Neuronal stem cell (in vitro differentiated cells): ENCODE data around the gene TEX28.
"Not testable (repeated sequence)": the region's sequence is repeated elsewhere in the genome, so short reads cannot be mapped to it uniquely, and the experiment has no call there.

Experiments used
- DNase-seq: peaks from one replicate; pipeline ENCODE4 v3.0.0-alpha.2; 2013; ENCODE audit warnings: low spot score
- H2AFZ ChIP-seq: one replicate; pipeline ENCODE4 v1.6.1; 2013; ENCODE audit warnings: mild to moderate bottlenecking, low read length, inconsistent platforms
- H2AK5ac ChIP-seq: 2 replicates; pipeline ENCODE4 v1.6.1; 2013; ENCODE audit warnings: low read depth, mild to moderate bottlenecking, inconsistent platforms, low read length, moderate library complexity, mixed read lengths
- H2BK120ac ChIP-seq: 2 replicates; pipeline ENCODE4 v1.6.1; 2013; ENCODE audit warnings: low read depth, mild to moderate bottlenecking, inconsistent platforms, low read length, moderate library complexity, mixed read lengths
- H2BK12ac ChIP-seq: one replicate; pipeline ENCODE4 v1.6.1; 2013; ENCODE audit warnings: low read length, inconsistent platforms
- H2BK15ac ChIP-seq: 2 replicates; pipeline ENCODE4 v1.6.1; 2013; ENCODE audit warnings: mild to moderate bottlenecking, low read length, inconsistent platforms, mixed read lengths
- H2BK5ac ChIP-seq: one replicate; pipeline ENCODE4 v1.6.1; 2013; ENCODE audit warnings: inconsistent platforms, mild to moderate bottlenecking, low read length, moderate library complexity
- H3K14ac ChIP-seq: one replicate; pipeline ENCODE4 v1.6.1; 2013; ENCODE audit warnings: low read length, inconsistent platforms
- H3K18ac ChIP-seq: 2 replicates; pipeline ENCODE4 v1.6.1; 2013; ENCODE audit warnings: low read length, inconsistent platforms
- H3K23ac ChIP-seq: 2 replicates; pipeline ENCODE4 v1.6.1; 2013; ENCODE audit warnings: low read depth, mild to moderate bottlenecking, mixed read lengths, low read length, inconsistent platforms; ENCODE audit not compliant: poor library complexity
- H3K27ac ChIP-seq: replicated peaks from 3 replicates; pipeline ENCODE4 v1.5.1; 2013; ENCODE audit warnings: low read length, inconsistent platforms
- H3K27me3 ChIP-seq, 3 experiments: 2 replicates each; pipeline ENCODE4 v1.6.1; 2013; ENCODE audit warnings: low read length in 3 of 3, mild to moderate bottlenecking in 2 of 3, inconsistent platforms in 1 of 3, low read depth in 1 of 3, mixed read lengths in 1 of 3, moderate library complexity in 1 of 3; ENCODE audit not compliant: control insufficient read depth in 3 of 3, insufficient read depth in 3 of 3
- H3K36me3 ChIP-seq, 2 donors: replicated peaks in 1 of 2; 2 replicates each; pipeline ENCODE4 v1.6.1; 2013; ENCODE audit warnings: low read length in 2 of 2; ENCODE audit not compliant: control insufficient read depth in 2 of 2, insufficient read depth in 2 of 2
- H3K4ac ChIP-seq: 2 replicates; pipeline ENCODE4 v1.6.1; 2013; ENCODE audit warnings: inconsistent platforms, mild to moderate bottlenecking, low read length, moderate library complexity
- H3K4me1 ChIP-seq, 2 donors: 1 replicate in 1 of 2; 2 replicates in 1 of 2; pipeline ENCODE4 v1.6.1; 2013; ENCODE audit warnings: low read length in 2 of 2, low read depth in 1 of 2; ENCODE audit not compliant: control insufficient read depth in 2 of 2, insufficient read depth in 1 of 2
- H3K4me2 ChIP-seq: one replicate; pipeline ENCODE4 v1.6.1; 2013; ENCODE audit warnings: mild to moderate bottlenecking, low read length, inconsistent platforms; ENCODE audit not compliant: insufficient read depth, poor library complexity, severe bottlenecking
- H3K4me3 ChIP-seq, 2 donors: 2 replicates each; pipeline ENCODE4 v1.5.1; 2013; ENCODE audit warnings: low read length in 2 of 2, mild to moderate bottlenecking in 2 of 2, inconsistent platforms in 1 of 2, moderate library complexity in 1 of 2
- H3K79me1 ChIP-seq: one replicate; pipeline ENCODE4 v1.6.1; 2013; ENCODE audit warnings: low read depth, mild to moderate bottlenecking, inconsistent platforms, low read length, moderate library complexity
- H3K9ac ChIP-seq: one replicate; pipeline ENCODE4 v1.6.1; 2013; ENCODE audit warnings: mild to moderate bottlenecking, low read depth, low read length, inconsistent platforms; ENCODE audit not compliant: poor library complexity
- H3K9me3 ChIP-seq, 2 donors: replicated peaks in 1 of 2; 2 replicates each; pipeline versions ENCODE3 to v1.6.1; 2013; ENCODE audit warnings: low read length in 2 of 2, mild to moderate bottlenecking in 2 of 2, inconsistent platforms in 1 of 2, low read depth in 1 of 2, mixed read lengths in 1 of 2, moderate library complexity in 1 of 2; ENCODE audit not compliant: control insufficient read depth in 2 of 2, insufficient read depth in 1 of 2
- H4K8ac ChIP-seq: one replicate; pipeline ENCODE4 v1.6.1; 2013; ENCODE audit warnings: low read depth, mild to moderate bottlenecking, inconsistent platforms, low read length, moderate library complexity
- H4K91ac ChIP-seq: one replicate; pipeline ENCODE4 v1.6.1; 2013; ENCODE audit warnings: low read length, low read depth, mild to moderate bottlenecking, inconsistent platforms; ENCODE audit not compliant: poor library complexity
- WGBS, 2 donors: extraction: QIAGEN DNeasy Blood & Tissue Kit; methylation state at CpG; one replicate each; pipeline ENCODE4 v1.1.7; 2013; ENCODE audit warnings: missing lambda C conversion rate in 2 of 2, mixed read lengths in 1 of 2; ENCODE audit not compliant: insufficient read length in 2 of 2, insufficient replicate concordance in 1 of 2; ENCODE audit errors: extremely low coverage in 2 of 2; 5-methylcytosine and 5-hydroxymethylcytosine counted together

The TEX28 gene

DNA sequence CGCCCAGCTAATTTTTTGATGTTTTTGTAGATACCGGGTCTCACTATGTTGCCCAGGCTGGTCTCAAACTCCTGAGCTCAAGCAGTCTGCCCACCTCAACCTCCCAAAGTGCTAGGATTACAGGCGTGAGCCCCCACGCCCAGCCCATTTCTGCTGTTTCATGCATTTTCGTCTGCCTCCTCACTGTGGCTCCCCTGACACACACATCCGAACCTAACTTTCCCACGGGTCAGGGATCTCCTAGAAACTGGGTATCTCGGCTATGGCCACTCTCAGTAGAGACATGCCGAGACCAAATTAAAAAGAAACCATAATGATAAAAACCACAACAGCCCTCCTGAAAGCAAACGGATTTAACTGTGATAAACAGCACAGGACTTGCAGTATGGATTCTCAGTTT is 46.8 kb downstream of the TEX28 start:
- H3K27me3 ChIP-seq, H2AFZ ChIP-seq, H3K4me2 ChIP-seq, H3K14ac ChIP-seq, H2BK15ac ChIP-seq, H2BK12ac ChIP-seq, H3K4ac ChIP-seq, H2BK120ac ChIP-seq, H3K18ac ChIP-seq, H3K27ac ChIP-seq, H2BK5ac ChIP-seq, H3K36me3 ChIP-seq, H3K79me1 ChIP-seq, DNase-seq, H3K23ac ChIP-seq, H3K4me1 ChIP-seq, H4K8ac ChIP-seq, H4K91ac ChIP-seq, H3K9me3 ChIP-seq, H2AK5ac ChIP-seq, H3K4me3 ChIP-seq, H3K9ac ChIP-seq: not testable (repeated sequence)
- WGBS, 2 donors = no CpG with 5 or more reads among the region's 10 CpGs

DNA sequence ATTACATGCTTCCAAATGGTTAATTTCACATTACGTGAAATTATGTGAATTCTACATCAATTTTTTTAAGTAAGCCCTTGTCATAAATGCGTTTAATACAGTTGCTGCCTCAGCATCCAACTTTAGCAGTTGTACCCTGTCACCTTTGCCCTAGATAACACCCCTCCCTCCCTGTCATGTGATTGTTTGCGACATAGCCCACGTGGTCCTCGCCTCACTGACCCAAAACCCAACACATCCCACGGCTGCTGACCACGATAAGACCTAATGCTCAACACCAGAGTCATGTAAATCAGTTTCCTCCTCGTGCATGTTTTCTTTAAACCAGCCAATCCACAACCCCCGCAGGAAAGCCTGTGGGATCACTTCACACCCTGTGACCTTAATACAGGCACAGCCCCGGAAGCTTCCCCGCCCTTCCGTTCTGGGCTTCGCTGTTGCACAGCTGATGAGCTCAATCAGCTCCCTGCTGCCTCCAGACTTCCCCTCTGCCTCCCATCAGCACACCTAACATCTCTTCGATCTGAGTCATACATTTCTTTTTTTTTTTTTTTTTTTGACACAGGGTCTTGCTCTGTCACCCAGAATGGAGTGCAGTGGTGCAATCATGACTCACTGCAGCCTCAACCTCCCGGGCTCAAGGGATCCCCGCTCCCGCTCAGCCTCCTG is 47.4 kb downstream of the TEX28 start:
- not testable (repeated sequence) for H2BK5ac ChIP-seq, H3K23ac ChIP-seq, H2AK5ac ChIP-seq, H3K9ac ChIP-seq, H3K27me3 ChIP-seq, H4K91ac ChIP-seq, DNase-seq, H2BK15ac ChIP-seq, H3K4me2 ChIP-seq, H3K27ac ChIP-seq, H3K4me1 ChIP-seq, H4K8ac ChIP-seq, H3K4me3 ChIP-seq, H2AFZ ChIP-seq, H3K9me3 ChIP-seq, H3K18ac ChIP-seq, H2BK120ac ChIP-seq, H3K4ac ChIP-seq, H3K79me1 ChIP-seq, H2BK12ac ChIP-seq, H3K14ac ChIP-seq, H3K36me3 ChIP-seq
- no CpG with 5 or more reads among the region's 17 CpGs for WGBS, 2 donors

DNA sequence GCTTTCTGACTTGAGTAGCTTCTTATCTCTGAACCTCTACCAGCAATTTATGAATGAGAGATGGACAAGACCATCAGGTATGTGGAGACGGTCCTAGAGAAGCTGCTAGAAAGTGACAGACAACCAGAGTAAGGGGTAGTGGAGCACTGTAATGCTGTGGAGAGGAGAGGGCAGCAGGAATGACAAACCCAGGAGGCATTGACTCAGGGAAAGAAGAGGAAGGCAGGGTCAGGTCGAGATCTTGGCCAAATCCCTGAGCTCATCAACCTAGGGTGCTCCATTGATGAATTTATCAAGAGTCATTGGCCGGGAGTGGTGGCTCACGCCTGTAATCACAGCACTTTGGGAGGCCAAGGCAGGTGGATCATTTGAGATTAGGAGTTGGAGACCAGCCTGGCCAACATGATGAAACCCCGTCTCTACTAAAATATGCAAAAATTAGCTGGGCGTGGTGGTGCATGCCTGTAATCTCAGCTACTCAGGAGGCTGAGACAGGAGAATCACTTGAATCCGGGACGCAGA is 54.9 kb downstream of the TEX28 start:
- WGBS, 2 donors = no CpG with 5 or more reads among the region's 8 CpGs
- not testable (repeated sequence) for H3K23ac ChIP-seq

DNA sequence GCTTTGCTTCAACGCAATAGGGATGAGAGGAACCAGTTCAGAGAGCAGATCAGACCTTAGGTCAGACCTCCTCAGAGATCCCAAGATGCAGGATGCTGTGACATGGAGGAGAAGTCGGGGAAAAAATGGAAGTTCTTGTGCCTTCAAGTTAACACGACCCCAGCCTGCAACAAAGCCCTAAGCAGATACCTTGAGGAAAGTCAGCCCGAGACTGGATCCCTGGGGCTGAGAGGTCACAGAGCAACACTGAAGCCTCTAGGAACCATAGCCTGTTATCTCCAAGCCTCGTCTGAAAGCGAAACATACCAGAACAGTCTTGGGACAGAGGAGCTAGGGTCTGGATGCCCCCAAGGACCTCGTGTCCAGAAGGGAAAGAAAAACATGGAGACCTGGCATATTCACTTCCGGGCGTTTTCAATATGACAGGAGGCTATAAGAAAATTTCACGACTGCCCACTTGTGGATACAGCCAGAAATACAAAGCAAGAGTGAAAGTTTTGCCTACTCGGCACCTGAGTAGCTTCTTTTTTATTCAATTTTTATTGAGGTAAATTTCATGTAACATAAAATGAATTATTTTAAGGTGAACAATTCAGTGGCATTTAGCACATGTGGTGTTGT is 55.9 kb downstream of the TEX28 start:
- H3K14ac ChIP-seq, DNase-seq, H2BK120ac ChIP-seq, H2BK12ac ChIP-seq, H3K79me1 ChIP-seq, H2BK5ac ChIP-seq, H2AFZ ChIP-seq, H3K4ac ChIP-seq, H4K8ac ChIP-seq, H3K4me1 ChIP-seq, H3K36me3 ChIP-seq, H3K4me3 ChIP-seq, H3K23ac ChIP-seq, H3K18ac ChIP-seq, H3K9me3 ChIP-seq, H2AK5ac ChIP-seq, H3K27ac ChIP-seq, H3K27me3 ChIP-seq, H3K9ac ChIP-seq, H2BK15ac ChIP-seq, H3K4me2 ChIP-seq, H4K91ac ChIP-seq: not testable (repeated sequence)
- no CpG with 5 or more reads among the region's 11 CpGs for WGBS, 2 donors

More for the DNA sequence above, 54.9 kb downstream of the TEX28 start:
- not testable (repeated sequence) for H3K9me3 ChIP-seq, H2AFZ ChIP-seq, H3K14ac ChIP-seq, H2BK15ac ChIP-seq, H3K9ac ChIP-seq, H3K27ac ChIP-seq, H3K36me3 ChIP-seq, H3K79me1 ChIP-seq, H3K18ac ChIP-seq, H3K27me3 ChIP-seq, H3K4ac ChIP-seq, H3K4me3 ChIP-seq, H3K4me2 ChIP-seq, H2BK12ac ChIP-seq, H3K4me1 ChIP-seq, H2BK120ac ChIP-seq, H2BK5ac ChIP-seq, H4K8ac ChIP-seq, H4K91ac ChIP-seq, DNase-seq, H2AK5ac ChIP-seq
